Measurements from ENCODE around the gene FXN.
A peak's percentile ranks its signal among the peaks of the same experiment; 100 is the strongest.

Gene FXN

GRCh38 chr9:69141851-69142250 lies 106.3 kb downstream of the FXN start:
- no peak for DNase-seq (ENCODE audit: low read depth)

GRCh38 chr9:69143291-69143690 lies 107.7 kb downstream of the FXN start:
- no peak for DNase-seq (ENCODE audit: low read depth)

GRCh38 chr9:69145144-69145715 lies 109.7 kb downstream of the FXN start:
- DNase-seq (ENCODE audit: low read depth): no peak

- no peak for DNase-seq (ENCODE audit: low read depth)
Observed at GRCh38 chr9:69147041-69147834, 111.7 kb downstream of the FXN start.

- peak; percentile 81 for DNase-seq (ENCODE audit: low read depth)
Observed at GRCh38 chr9:69149321-69149807, 113.8 kb downstream of the FXN start.
